GM12873 (cell line): Measurements from ENCODE around the gene ACER3.

Experiments used
- TF ChIP-seq, protein P1 (sequence below): IDR thresholded peaks from 2 replicates; pipeline ENCODE4 v1.5.1; 2012; ENCODE audit warnings: low read depth, mild to moderate bottlenecking, moderate library complexity, low read length, control low read depth; ENCODE audit not compliant: insufficient read depth; ENCODE audit errors: missing control alignments

Gene ACER3

DNA sequence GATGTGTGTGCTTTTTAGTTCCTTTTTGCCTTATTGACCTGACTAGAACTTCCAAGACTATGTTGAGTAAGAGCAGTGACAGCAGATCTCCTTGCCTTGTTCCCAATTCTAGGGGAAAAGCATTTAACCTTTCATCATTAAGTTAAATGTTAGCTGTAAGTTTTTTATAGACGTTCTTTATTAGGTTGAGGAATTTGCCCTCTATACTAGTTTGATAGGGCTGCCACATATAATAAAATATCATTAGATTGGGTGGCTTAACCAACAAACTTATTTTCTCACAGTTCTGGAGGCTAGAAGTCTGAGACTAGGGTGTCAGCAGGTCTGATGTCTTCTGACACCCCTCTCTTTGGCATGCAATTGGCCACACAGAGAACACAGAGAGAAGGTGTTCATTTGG is 140.9 kb downstream of the ACER3 start:
- TF ChIP-seq, protein P1, sequence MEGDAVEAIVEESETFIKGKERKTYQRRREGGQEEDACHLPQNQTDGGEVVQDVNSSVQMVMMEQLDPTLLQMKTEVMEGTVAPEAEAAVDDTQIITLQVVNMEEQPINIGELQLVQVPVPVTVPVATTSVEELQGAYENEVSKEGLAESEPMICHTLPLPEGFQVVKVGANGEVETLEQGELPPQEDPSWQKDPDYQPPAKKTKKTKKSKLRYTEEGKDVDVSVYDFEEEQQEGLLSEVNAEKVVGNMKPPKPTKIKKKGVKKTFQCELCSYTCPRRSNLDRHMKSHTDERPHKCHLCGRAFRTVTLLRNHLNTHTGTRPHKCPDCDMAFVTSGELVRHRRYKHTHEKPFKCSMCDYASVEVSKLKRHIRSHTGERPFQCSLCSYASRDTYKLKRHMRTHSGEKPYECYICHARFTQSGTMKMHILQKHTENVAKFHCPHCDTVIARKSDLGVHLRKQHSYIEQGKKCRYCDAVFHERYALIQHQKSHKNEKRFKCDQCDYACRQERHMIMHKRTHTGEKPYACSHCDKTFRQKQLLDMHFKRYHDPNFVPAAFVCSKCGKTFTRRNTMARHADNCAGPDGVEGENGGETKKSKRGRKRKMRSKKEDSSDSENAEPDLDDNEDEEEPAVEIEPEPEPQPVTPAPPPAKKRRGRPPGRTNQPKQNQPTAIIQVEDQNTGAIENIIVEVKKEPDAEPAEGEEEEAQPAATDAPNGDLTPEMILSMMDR: no peak

DNA sequence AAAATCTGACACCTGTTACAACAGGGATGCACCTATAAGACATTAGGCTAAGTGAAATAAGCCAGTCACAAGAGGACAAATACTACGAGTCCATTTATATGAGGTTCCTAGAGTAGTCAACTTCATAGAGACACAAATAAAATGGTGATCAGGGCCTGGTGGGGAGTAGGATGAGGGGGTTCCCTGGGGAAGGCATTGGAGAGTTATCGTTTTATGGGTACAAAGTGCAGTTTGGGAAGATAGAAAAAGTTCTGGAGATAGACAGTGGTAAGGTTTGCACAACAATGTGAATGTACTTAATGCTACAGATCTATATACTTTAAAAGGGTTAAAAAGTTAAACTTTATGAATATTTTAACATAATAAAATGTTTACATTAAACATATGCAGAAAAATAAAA is 142.1 kb downstream of the ACER3 start:
- TF ChIP-seq, protein P1: no peak

DNA sequence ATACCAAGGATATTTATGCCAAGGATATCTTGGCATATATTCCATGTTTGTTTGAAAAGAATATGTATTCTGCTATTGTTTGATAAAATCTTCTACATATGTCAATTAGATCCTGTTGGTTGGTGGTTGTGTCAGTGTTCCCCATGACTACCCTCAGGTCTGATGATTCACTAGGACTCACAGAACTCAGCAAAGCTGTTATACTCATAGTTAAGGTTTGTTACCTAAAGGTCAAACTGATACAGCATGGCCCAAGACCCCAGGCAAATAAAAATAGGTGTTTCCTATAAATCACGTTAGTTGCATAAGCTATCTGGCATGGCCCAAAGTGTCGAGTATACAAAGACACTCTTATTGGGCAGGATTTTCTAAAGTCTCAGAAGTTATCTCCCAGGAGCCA is 143.2 kb downstream of the ACER3 start:
- TF ChIP-seq, protein P1: no peak

DNA sequence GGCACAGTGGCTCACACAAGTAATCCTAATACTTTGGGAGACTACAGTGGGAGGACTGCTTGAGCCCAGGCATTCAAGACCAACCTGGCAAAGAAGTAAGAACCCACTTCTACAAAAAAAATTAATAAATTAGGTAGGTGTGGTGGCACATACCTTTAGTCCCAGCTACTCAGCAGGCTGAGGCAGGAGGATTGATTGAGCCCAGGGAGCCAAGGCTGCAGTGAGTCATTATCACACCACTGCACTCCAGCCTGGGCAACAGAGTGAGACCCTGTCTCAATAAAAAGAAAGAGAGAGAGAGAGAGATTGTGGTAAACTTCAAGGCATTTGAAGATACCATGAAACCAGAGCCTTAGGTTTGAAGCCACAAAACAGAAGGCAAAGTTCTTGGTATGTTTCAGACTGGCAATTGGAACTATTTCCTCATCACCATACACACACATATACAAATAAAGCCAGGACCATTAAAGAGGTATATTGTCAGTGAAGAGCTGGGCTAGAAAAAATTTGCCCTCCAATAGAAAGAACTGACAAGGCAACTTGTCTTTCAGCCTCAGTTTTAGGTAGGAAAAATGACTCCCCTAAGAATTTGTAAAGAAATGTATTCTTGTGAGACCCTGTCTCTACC is 148.9 kb downstream of the ACER3 start:
- TF ChIP-seq, protein P1: no peak

DNA sequence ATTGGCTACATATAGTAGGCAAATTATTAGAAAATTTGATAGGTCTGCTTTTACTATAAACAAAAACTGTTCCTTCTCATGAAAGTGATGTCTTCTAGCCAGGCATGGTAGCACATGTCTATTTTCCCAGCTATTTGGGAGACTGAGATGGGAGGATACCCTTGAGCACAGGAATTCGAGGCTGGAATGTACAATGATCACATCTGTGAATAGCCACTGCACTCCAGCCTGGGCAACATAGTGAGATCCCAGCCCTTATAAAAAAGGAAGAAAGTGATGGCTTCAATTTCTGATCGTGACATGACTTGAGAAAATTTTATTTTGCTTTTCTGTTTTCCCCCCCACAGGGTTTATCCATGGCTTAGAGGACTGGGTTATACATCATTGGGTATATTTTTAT is 154.0 kb downstream of the ACER3 start:
- TF ChIP-seq, protein P1: no peak

DNA sequence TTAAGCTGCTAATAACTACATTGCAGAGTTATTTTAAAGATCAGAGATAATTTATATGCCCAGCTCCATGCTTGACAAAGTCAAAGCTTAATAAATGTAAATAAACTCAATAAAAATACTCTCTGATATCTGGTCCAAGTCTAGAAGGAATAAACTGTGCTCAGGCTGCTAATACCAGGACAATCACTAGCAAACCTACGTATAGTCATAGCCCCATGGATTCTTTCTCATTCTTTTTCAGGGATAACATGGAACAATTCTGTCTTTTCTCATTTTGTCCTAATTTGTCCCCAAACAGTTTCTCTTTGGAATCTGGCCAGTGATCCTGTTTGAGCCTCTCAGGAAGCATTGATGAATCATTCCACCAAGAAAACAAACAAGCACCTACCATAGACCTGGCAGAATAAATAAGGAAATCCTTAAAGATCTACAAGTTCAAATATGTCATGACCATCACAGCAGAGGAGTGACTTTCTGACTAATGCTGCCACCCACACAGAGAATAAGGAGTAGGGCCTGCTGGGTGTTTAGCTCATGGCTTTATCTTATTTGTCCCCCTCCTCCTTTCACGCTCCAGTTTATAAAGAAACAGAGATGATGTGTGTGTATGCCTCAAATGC is 159.4 kb downstream of the ACER3 start:
- TF ChIP-seq, protein P1: no peak

DNA sequence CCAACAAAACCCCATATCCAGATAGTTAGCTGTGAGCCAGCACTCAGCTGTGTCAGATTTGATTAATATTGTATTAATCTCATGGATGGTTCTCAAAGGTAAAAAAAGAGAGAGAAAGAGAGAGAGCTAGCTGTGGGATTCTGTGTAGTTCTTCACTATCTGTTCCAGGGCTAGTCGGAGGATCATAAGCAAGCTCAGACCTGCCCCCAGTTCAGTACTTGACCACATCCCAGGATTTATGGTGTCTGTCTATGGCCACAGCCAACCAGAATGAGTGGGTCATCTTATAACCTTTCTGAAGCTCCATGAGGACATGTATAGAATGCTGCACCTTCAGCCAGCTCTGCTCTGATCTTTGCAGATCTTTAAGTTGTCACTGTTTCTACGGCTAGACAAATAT is 160.0 kb downstream of the ACER3 start:
- TF ChIP-seq, protein P1: no peak
